MM.1S (cell line): Measurements from ENCODE around the gene HCAR1.

ENCODE experiments used
- DNase-seq: peaks from one replicate; pipeline ENCODE4 v3.0.0-alpha.2; 2015
- H2AFZ ChIP-seq: fragments of 300-600 bp; sonication (generic); 2 replicates; pipeline ENCODE4 v1.6.0; 2016; ENCODE audit warnings: antibody characterized with exemption, low read length
- H3F3A ChIP-seq: fragments of 300-600 bp; sonication (generic); 2 replicates; pipeline ENCODE4 v1.6.1; 2016; ENCODE audit warnings: mild to moderate bottlenecking, antibody characterized with exemption, low read length, moderate library complexity, mixed read lengths; ENCODE audit not compliant: insufficient read depth
- H3K27ac ChIP-seq: fragments of 300-600 bp; sonication (generic); 2 replicates; pipeline ENCODE4 v1.5.1; 2016; ENCODE audit warnings: mild to moderate bottlenecking, low read length
- H3K27me3 ChIP-seq: fragments of 300-600 bp; sonication (generic); replicated peaks from 2 replicates; pipeline ENCODE4 v1.6.0; 2016; ENCODE audit warnings: low read length; ENCODE audit not compliant: insufficient read depth
- H3K36me3 ChIP-seq: fragments of 300-600 bp; sonication (generic); replicated peaks from 2 replicates; pipeline ENCODE4 v1.6.1; 2016; ENCODE audit warnings: mild to moderate bottlenecking, low read length, mixed read lengths; ENCODE audit not compliant: insufficient read depth
- H3K4me1 ChIP-seq: fragments of 300-600 bp; sonication (generic); 2 replicates; pipeline ENCODE4 v1.6.1; 2016; ENCODE audit warnings: low read length, mixed read lengths
- H3K4me2 ChIP-seq: fragments of 300-600 bp; sonication (generic); 2 replicates; pipeline ENCODE4 v1.6.0; 2016; ENCODE audit warnings: low read depth, low read length
- H3K4me3 ChIP-seq: fragments of 300-600 bp; sonication (generic); 2 replicates; pipeline ENCODE4 v1.5.1; 2016; ENCODE audit warnings: low read length, mixed read lengths
- H3K79me2 ChIP-seq: fragments of 300-600 bp; sonication (generic); 2 replicates; pipeline ENCODE4 v1.6.1; 2016; ENCODE audit warnings: mixed run types, low read length, mixed read lengths
- H3K9ac ChIP-seq: fragments of 300-600 bp; sonication (generic); 2 replicates; pipeline ENCODE4 v1.6.1; 2016; ENCODE audit warnings: low read length, mixed read lengths
- H3K9me2 ChIP-seq: fragments of 300-600 bp; sonication (generic); replicated peaks from 2 replicates; pipeline ENCODE4 v1.6.1; 2016; ENCODE audit warnings: mild to moderate bottlenecking, low read length, mixed read lengths; ENCODE audit not compliant: insufficient read depth
- H3K9me3 ChIP-seq: fragments of 300-600 bp; sonication (generic); replicated peaks from 2 replicates; pipeline ENCODE4 v1.6.1; 2016; ENCODE audit warnings: mild to moderate bottlenecking, low read length, mixed read lengths; ENCODE audit not compliant: insufficient read depth
- H4K20me1 ChIP-seq: fragments of 300-600 bp; sonication (generic); 2 replicates; pipeline ENCODE4 v1.6.1; 2016; ENCODE audit warnings: mild to moderate bottlenecking, low read length, moderate library complexity, mixed read lengths; ENCODE audit not compliant: insufficient read depth
- EZH2 ChIP-seq: fragments of 300-600 bp; sonication (generic); optimal IDR thresholded peaks from 2 replicates; pipeline ENCODE3; 2017; ENCODE audit warnings: low read depth, mild to moderate bottlenecking, antibody characterized with exemption, low read length, mixed read lengths
- EZH2phosphoT487 ChIP-seq: fragments of 300-600 bp; sonication (generic); IDR thresholded peaks from 2 replicates; pipeline ENCODE4 v1.6.1; 2018; ENCODE audit warnings: antibody characterized with exemption, low read length
- TF ChIP-seq, protein P1 (sequence below): fragments of 300-600 bp; sonication (generic); IDR thresholded peaks from 2 replicates; pipeline ENCODE4 v1.5.1; 2016; ENCODE audit warnings: antibody characterized with exemption, low read length, mixed read lengths

Gene HCAR1

DNA sequence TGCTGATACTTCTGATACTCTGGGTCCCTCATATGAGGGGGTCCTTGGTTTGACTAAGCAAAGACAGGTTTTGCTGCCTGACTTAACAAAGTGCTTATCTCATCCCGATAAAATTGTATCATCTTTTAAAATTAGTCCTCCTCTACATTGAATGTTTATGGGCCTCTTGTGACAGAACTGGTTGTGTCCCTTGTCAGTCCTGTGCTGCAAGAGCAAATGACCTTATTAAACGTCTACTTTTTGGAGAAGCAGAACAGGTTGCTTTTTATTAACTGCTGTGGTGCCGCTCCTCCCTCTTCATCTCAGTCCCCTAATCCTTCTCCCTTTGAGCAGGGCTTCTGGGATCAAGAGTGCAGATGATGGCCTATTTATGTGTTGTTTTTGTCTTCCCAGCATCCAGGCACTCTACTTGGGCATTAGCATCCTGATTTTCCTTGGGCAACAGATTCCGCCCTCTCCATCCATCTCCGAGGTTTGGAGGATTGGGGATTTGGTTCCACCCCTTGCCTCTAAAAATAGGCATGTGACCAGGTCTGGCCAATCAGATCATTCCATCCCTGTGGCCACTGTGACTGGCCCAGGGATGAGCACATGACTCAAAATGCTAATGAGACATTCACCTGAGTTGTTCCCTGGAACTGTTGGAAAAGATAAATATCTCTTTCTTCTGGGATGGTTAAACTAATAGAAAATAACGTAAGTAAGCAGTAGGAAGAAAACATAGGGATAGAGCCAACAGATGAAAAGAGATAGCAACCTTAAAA, 19.1 kb upstream of the HCAR1 start:
- no peaks in the 10 kb centered on the region for H3K36me3 ChIP-seq
- H4K20me1 ChIP-seq, result no peaks in the 10 kb centered on the region
- peaks cover 8% of the 10 kb centered on the region for H3K4me1 ChIP-seq
- no peak for DNase-seq
- H3K4me2 ChIP-seq, result no peak overlapping the region
- H3K9ac ChIP-seq, result no peak overlapping the region
- TF ChIP-seq, protein P1, sequence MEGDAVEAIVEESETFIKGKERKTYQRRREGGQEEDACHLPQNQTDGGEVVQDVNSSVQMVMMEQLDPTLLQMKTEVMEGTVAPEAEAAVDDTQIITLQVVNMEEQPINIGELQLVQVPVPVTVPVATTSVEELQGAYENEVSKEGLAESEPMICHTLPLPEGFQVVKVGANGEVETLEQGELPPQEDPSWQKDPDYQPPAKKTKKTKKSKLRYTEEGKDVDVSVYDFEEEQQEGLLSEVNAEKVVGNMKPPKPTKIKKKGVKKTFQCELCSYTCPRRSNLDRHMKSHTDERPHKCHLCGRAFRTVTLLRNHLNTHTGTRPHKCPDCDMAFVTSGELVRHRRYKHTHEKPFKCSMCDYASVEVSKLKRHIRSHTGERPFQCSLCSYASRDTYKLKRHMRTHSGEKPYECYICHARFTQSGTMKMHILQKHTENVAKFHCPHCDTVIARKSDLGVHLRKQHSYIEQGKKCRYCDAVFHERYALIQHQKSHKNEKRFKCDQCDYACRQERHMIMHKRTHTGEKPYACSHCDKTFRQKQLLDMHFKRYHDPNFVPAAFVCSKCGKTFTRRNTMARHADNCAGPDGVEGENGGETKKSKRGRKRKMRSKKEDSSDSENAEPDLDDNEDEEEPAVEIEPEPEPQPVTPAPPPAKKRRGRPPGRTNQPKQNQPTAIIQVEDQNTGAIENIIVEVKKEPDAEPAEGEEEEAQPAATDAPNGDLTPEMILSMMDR, result no peak
- no peak for TF ChIP-seq EZH2
- TF ChIP-seq EZH2phosphoT487, result no peak
- H3K79me2 ChIP-seq, result peaks cover 14% of the 10 kb centered on the region
- no peaks in the 10 kb centered on the region for H3F3A ChIP-seq
- H3K27ac ChIP-seq, result no peak overlapping the region
- H2AFZ ChIP-seq, result no peak overlapping the region
- H3K4me3 ChIP-seq, result no peak overlapping the region
- H3K9me2 ChIP-seq, result no peaks in the 10 kb centered on the region
- H3K27me3 ChIP-seq, result no peaks in the 10 kb centered on the region
- H3K9me3 ChIP-seq, result no peaks in the 10 kb centered on the region

DNA sequence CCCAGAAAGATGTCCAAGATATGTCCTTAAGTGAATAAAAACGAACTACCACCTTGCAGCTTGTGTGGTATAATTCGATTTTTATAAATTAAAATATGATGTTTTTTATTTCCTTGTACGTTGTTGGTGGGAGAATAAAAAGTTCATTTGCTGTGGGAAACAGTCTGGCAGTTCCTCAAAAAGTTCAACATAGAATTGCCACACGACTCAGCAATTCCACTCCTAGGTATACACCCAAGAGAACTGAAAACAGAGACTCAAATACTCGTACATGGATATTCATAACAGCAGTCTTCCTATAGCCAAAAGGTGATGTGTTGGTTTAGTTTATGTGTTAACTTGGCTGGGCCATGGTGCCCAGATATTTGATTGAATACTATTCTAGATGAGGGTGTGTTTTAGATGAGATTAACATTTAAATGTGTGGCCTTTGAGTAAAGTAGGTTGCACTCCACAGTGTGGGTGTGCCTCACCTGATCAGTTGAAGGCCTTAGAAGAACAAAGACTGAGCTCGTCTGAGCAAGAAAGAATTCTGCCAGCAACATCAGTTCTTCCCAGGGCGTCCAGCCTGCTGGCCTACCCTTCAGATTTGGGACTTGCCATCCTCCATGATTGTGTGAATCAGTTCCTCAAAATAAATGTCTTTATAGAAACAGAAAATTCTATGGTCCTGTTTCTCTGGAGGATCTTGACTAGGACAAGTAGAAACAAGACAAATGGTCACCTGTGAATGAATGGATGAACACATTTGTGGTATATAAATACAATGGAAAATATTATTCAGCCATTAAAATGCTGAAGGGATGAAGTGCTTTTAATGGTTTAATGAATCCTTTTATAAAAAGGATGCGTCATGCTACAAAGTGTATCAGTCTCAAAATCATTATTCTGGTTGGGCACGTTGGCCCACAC, 16.8 kb upstream of the HCAR1 start:
- no peaks in the 10 kb centered on the region for H3K36me3 ChIP-seq
- no peaks in the 10 kb centered on the region for H4K20me1 ChIP-seq
- no peaks in the 10 kb centered on the region for H3K9me3 ChIP-seq
- H3F3A ChIP-seq, result no peaks in the 10 kb centered on the region
- no peaks in the 10 kb centered on the region for H3K4me1 ChIP-seq
- no peaks in the 10 kb centered on the region for H3K27me3 ChIP-seq
- H3K27ac ChIP-seq, result no peak overlapping the region
- H3K9me2 ChIP-seq, result no peaks in the 10 kb centered on the region
- no peaks in the 10 kb centered on the region for H3K79me2 ChIP-seq
- H3K9ac ChIP-seq, result no peak overlapping the region
- TF ChIP-seq, protein P1, result no peak
- TF ChIP-seq EZH2phosphoT487 (no peak), EZH2 (no peak)
- no peak overlapping the region for H2AFZ ChIP-seq
- H3K4me3 ChIP-seq, result no peak overlapping the region
- H3K4me2 ChIP-seq, result no peak overlapping the region
- no peak for DNase-seq

DNA sequence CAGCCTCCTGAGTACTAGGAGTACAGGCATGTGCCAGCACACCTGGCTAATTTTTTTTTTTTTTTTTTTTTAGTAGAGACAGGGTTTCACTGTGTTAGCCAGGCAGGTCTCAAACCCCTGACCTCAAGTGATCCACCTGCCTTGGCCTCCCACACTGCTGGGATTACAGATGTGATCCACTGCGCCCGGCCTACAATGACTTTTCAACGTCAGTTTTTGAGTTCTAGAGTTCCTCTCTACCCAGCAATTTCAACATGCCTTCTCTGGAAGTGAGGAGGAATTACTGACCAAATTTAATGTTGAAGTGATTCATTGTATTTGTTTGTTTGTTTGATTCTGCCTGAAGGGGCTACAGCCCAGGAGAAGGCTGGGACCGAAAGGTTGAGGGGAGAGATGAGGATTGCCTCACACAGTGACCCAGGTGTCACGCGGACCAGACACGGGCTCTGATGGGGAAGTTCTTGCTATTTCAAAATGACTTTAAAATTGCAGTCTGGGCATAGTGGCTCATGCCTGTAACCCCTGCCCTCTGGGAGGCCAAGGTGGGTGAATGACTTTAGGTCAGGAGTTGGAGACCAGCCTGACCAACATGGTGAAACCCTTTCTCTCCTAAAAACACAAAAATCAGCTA, 13.4 kb upstream of the HCAR1 start:
- no peak overlapping the region for H3K4me3 ChIP-seq

More for the DNA sequence above, 13.4 kb upstream of the HCAR1 start:
- H2AFZ ChIP-seq, result no peak overlapping the region
- H3K27me3 ChIP-seq, result no peaks in the 10 kb centered on the region
- no peaks in the 10 kb centered on the region for H3K9me3 ChIP-seq
- H3K27ac ChIP-seq, result no peak overlapping the region
- H4K20me1 ChIP-seq, result no peaks in the 10 kb centered on the region
- DNase-seq, result no peak
- no peaks in the 10 kb centered on the region for H3K9me2 ChIP-seq
- H3K36me3 ChIP-seq, result no peaks in the 10 kb centered on the region
- no peak overlapping the region for H3K9ac ChIP-seq
- no peaks in the 10 kb centered on the region for H3K79me2 ChIP-seq
- TF ChIP-seq, protein P1, result no peak
- TF ChIP-seq EZH2 (no peak), EZH2phosphoT487 (no peak)
- no peaks in the 10 kb centered on the region for H3K4me1 ChIP-seq
- H3K4me2 ChIP-seq, result no peak overlapping the region
- no peaks in the 10 kb centered on the region for H3F3A ChIP-seq
